GM12878 (cell line): ENCODE measurements around the gene ZNF525. TPM values are rescaled to one million over a fixed set of nuclear protein-coding genes. Genes with fewer than 3 reads are reported as not detected.
A peak's percentile ranks its signal among the peaks of the same experiment; 100 is the strongest.

Experiments used
- ATAC-seq: fragments of 200-7000 bp; cut with Tn5 transposase; 3 replicates; pipeline ENCODE4 v1.9.1; 2020; ENCODE audit warnings: mild to moderate bottlenecking, moderate library complexity
- BruUV-seq: library from RNA; stranded (reverse); fragments of 400-500 nt; replicated peaks from 2 replicates; lab custom pipeline; 2021; lab: Mats Ljungman, UMichigan
- CTCF ChIA-PET: fragments of 300-600 bp; sonication (Branson Sonifier 250); formaldehyde crosslinking; extraction: SDS; loops from one replicate; lab custom pipeline; 2021; ENCODE audit warnings: inconsistent platforms; lab: Yijun Ruan, JAX
- POLR2A ChIA-PET: fragments of 350-600 bp; formaldehyde crosslinking; extraction: SDS; loops from one replicate; lab custom pipeline; 2021; ENCODE audit warnings: inconsistent platforms; lab: Charles Lee
- RAD21 ChIA-PET: fragments of 300-600 bp; sonication (Branson Sonifier 250); formaldehyde crosslinking; loops from one replicate; lab custom pipeline; 2023; ENCODE audit warnings: antibody characterized with exemption; ENCODE audit not compliant: unreplicated experiment; lab: Charles Lee
- SMC1A ChIA-PET: fragments of 300-600 bp; sonication (Branson Sonifier 250); formaldehyde crosslinking; loops from one replicate; lab custom pipeline; 2023; ENCODE audit not compliant: unreplicated experiment, uncharacterized antibody; lab: Charles Lee
- DNase-seq: peaks from one replicate; pipeline ENCODE4 v3.0.0-alpha.2; 2011; ENCODE audit warnings: low read depth, low spot score
- FAIRE-seq: peaks from 3 replicates; lab custom pipeline; 2011; peaks lifted over from hg19 to GRCh38; lab: Jason Lieb, UNC
- H2AFZ ChIP-seq: 2 replicates; pipeline ENCODE4 v1.6.0; 2011; ENCODE audit warnings: low read depth, low read length, control low read depth; ENCODE audit not compliant: control insufficient read depth
- H3K27ac ChIP-seq: 2 replicates; pipeline ENCODE4 v1.5.1; 2011; ENCODE audit warnings: control low read depth; ENCODE audit not compliant: control insufficient read depth, insufficient read depth
- H3K27me3 ChIP-seq, 2 experiments: replicated peaks in 1 of 2; 2 replicates each; pipeline versions ENCODE4 v1.6.0 to v1.6.1; 2011; ENCODE audit warnings: low read length in 1 of 2; ENCODE audit not compliant: control insufficient read depth in 2 of 2, insufficient read depth in 2 of 2
- H3K36me3 ChIP-seq, 2 experiments: 2 replicates each; pipeline ENCODE4 v1.5.1; 2011; ENCODE audit warnings: low read length in 1 of 2; ENCODE audit not compliant: control insufficient read depth in 2 of 2, insufficient read depth in 2 of 2
- H3K4me1 ChIP-seq: 2 replicates; pipeline ENCODE4 v1.6.1; 2011; ENCODE audit warnings: mild to moderate bottlenecking, low read length, moderate library complexity, mixed read lengths; ENCODE audit not compliant: control insufficient read depth, insufficient read depth
- H3K4me2 ChIP-seq: 2 replicates; pipeline ENCODE4 v1.6.0; 2011; ENCODE audit warnings: control low read depth; ENCODE audit not compliant: control insufficient read depth, insufficient read depth
- H3K4me3 ChIP-seq: fragments of 200-600 bp; sonication (generic); 2 replicates; pipeline ENCODE4 v1.5.1; 2016
- H3K79me2 ChIP-seq: 2 replicates; pipeline ENCODE4 v1.6.0; 2011; ENCODE audit warnings: low read length; ENCODE audit not compliant: control insufficient read depth, insufficient read depth
- H3K9ac ChIP-seq: 2 replicates; pipeline ENCODE4 v1.8.0; 2011; ENCODE audit warnings: low read length, control low read depth, mixed read lengths; ENCODE audit not compliant: control insufficient read depth, insufficient read depth
- H3K9me3 ChIP-seq: replicated peaks from 3 replicates; pipeline ENCODE4 v1.5.1; 2011; ENCODE audit warnings: mild to moderate bottlenecking, low read length; ENCODE audit not compliant: control insufficient read depth, insufficient read depth
- H4K20me1 ChIP-seq: 2 replicates; pipeline ENCODE4 v1.6.0; 2011; ENCODE audit not compliant: control insufficient read depth, insufficient read depth
- CHD1 ChIP-seq: IDR thresholded peaks from 2 replicates; pipeline ENCODE4 v1.6.1; 2012; ENCODE audit warnings: low read depth, low read length, improper control_type of control experiment
- CREM ChIP-seq: IDR thresholded peaks from 2 replicates; pipeline ENCODE4 v1.6.1; 2014; ENCODE audit warnings: antibody characterized with exemption, low read depth
- HDGF ChIP-seq: fragments of 450-650 bp; IDR thresholded peaks from 2 replicates; pipeline ENCODE4 v1.6.1; 2016; ENCODE audit warnings: antibody characterized with exemption
- HSF1 ChIP-seq: fragments of 150-350 bp; IDR thresholded peaks from 2 replicates; pipeline ENCODE4 v1.6.1; 2014; ENCODE audit warnings: mild to moderate bottlenecking, low read depth, low read length
- IKZF1 ChIP-seq: fragments of 450-650 bp; conservative IDR thresholded peaks from 2 replicates; pipeline ENCODE4 v1.6.1; 2017; ENCODE audit warnings: antibody characterized with exemption, mild to moderate bottlenecking
- MYC ChIP-seq: IDR thresholded peaks from 2 replicates; pipeline ENCODE4 v1.6.1; 2011; ENCODE audit warnings: mild to moderate bottlenecking, low read length, moderate library complexity, inconsistent platforms; ENCODE audit not compliant: insufficient read depth, insufficient replicate concordance, insufficient read length, severe bottlenecking
- NFYB ChIP-seq: IDR thresholded peaks from 2 replicates; pipeline ENCODE4 v1.6.1; 2011; ENCODE audit warnings: low read depth, mild to moderate bottlenecking, low read length, improper control_type of control experiment, moderate library complexity; ENCODE audit not compliant: insufficient read depth
- RAD21 ChIP-seq: IDR thresholded peaks from 2 replicates; pipeline ENCODE4 v1.6.1; 2011; ENCODE audit warnings: mild to moderate bottlenecking, low read depth, low read length, moderate library complexity; ENCODE audit not compliant: insufficient read depth
- RB1 ChIP-seq: fragments of 450-650 bp; formaldehyde crosslinking; IDR thresholded peaks from 2 replicates; pipeline ENCODE4 v1.6.1; 2017; ENCODE audit warnings: mild to moderate bottlenecking, borderline replicate concordance
- RUNX3 ChIP-seq: IDR thresholded peaks from 2 replicates; pipeline ENCODE4 v1.6.1; 2012; ENCODE audit warnings: low read length, inconsistent platforms
- SMC3 ChIP-seq: IDR thresholded peaks from 2 replicates; pipeline ENCODE4 v1.6.1; 2011; ENCODE audit warnings: low read length, improper control_type of control experiment, borderline replicate concordance
- SP1 ChIP-seq: IDR thresholded peaks from one replicate; pipeline ENCODE4 v1.6.1; 2011; ENCODE audit warnings: low read depth, low read length
- WGBS: methylation state at CpG from one replicate; pipeline ENCODE4 v1.1.6; 2016; ENCODE audit warnings: low lambda C conversion rate; ENCODE audit not compliant: insufficient replicate concordance, insufficient coverage; ENCODE audit errors: missing lambda C conversion rate; 5-methylcytosine and 5-hydroxymethylcytosine counted together
- in situ Hi-C: fragments of 300-500 bp; cut with MboI; formaldehyde crosslinking; loops from 9 replicates; pipeline ENCODE4 v1.14.3; 2018; ENCODE audit warnings: mixed read lengths
- intact Hi-C: fragments of 100-400 bp; cut with micrococcal nuclease; formaldehyde crosslinking; loops from one replicate; pipeline ENCODE4 v1.14.2; 2022; ENCODE audit not compliant: unreplicated experiment
- polyA plus RNA-seq, 11 experiments: library from polyadenylated mRNA; depleted of rRNA in 4 of 11; unstranded in 6 of 11; stranded (reverse) in 5 of 11; fragments of >200 nt; fragmentation: Nextera tagmentation in 4 of 11; fragmentation: Illumina TruSeq in 1 of 11; extraction: Ambion mirVana in 4 of 11; extraction: Trizol in 1 of 11; gene quantifications; 1 replicate in 1 of 11; 2 replicates in 10 of 11; pipeline versions ENCODE4 v1.2.1 to v1.2.3, GENCODE V29; 2011 to 2016; ENCODE audit warnings: inconsistent platforms in 2 of 11, missing spikeins in 2 of 11, low read depth in 1 of 11
- total RNA-seq, 4 experiments: library from RNA; depleted of rRNA in 3 of 4; stranded (reverse); fragments of >200 nt in 3 of 4; fragmentation: Illumina TruSeq in 1 of 4; extraction: Trizol in 1 of 4; gene quantifications; 2 replicates each; pipeline versions ENCODE4 v1.2.1 to v1.2.3, GENCODE V29; 2013 to 2021
- TF ChIP-seq, protein P1 (sequence below), 3 experiments: IDR thresholded peaks in 2 of 3; conservative IDR thresholded peaks in 1 of 3; 2 replicates each; pipeline ENCODE4 v1.5.1; 2011; ENCODE audit warnings: low read depth in 3 of 3, low read length in 3 of 3, mild to moderate bottlenecking in 3 of 3, control low read depth in 2 of 3, moderate library complexity in 2 of 3, inconsistent platforms in 1 of 3, mixed read lengths in 1 of 3; ENCODE audit not compliant: control insufficient read depth in 2 of 3, insufficient read depth in 1 of 3; ENCODE audit errors: extremely low read depth in 1 of 3

Gene ZNF525
- total and polyA plus RNA-seq, 10 of the 15 experiments (the other 5 are each of a cell fraction or from before 2014, with no cell fraction given): 3.0 to 25.8 (median 9.4) TPM

GRCh38 chr19:53424968-53425597 is 59.6 kb downstream of the ZNF525 start:
- Histone ChIP-seq H3K27me3 (no peaks in the 10 kb centered on the region), H4K20me1 (no peaks in the 10 kb centered on the region), H3K9me3 (no peaks in the 10 kb centered on the region), H3K4me3 (no peak overlapping the region), H2AFZ (no peak overlapping the region), H3K79me2 (no peaks in the 10 kb centered on the region), H3K9ac (no peak overlapping the region), H3K27ac (no peak overlapping the region), H3K4me2 (no peak overlapping the region), H3K4me1 (no peaks in the 10 kb centered on the region), H3K36me3 (no peaks in the 10 kb centered on the region)
- intact Hi-C loops (loop anchor here (10.0 kb wide), 1 partner anchor 600 kb away; no protein-coding TSS in a partner anchor), in situ Hi-C loops (loop anchor here (10.0 kb wide), 1 partner anchor 600 kb away; no protein-coding TSS in a partner anchor)
- CTCF ChIA-PET: interaction anchor here (0.8 to 2.8 kb wide), 15 partner anchors 9 to 809 kb away, joined by 3 to 16 read pairs (median 4); no protein-coding TSS in a partner anchor
- no TSS peak for BruUV-seq
- POLR2A ChIA-PET: no interaction called here
- RAD21 ChIA-PET: interaction anchor here (0.7 to 2.3 kb wide), 5 partner anchors 30 to 712 kb away, joined by 3 to 13 read pairs (median 3); partner anchors contain the start of gene CNOT3
- FAIRE-seq (peak; percentile 78), DNase-seq (peak; percentile 15), ATAC-seq (peak; percentile 86)
- SMC1A ChIA-PET: interaction anchor here (0.6 to 1.2 kb wide), 4 partner anchors 44 to 599 kb away, joined by 3 to 5 read pairs (median 4); no protein-coding TSS in a partner anchor
- WGBS: 50% methylated on average over 9 of the region's 9 CpGs
- TF ChIP-seq CHD1: no peak
- TF ChIP-seq HSF1: no peak
- TF ChIP-seq HDGF: no peak
- TF ChIP-seq CREM: no peak
- TF ChIP-seq MYC: no peak
- TF ChIP-seq RB1: no peak
- no peak for TF ChIP-seq SP1
- peak; percentile 64 for TF ChIP-seq SMC3
- TF ChIP-seq RAD21: peak; percentile 69
- TF ChIP-seq, protein P1, sequence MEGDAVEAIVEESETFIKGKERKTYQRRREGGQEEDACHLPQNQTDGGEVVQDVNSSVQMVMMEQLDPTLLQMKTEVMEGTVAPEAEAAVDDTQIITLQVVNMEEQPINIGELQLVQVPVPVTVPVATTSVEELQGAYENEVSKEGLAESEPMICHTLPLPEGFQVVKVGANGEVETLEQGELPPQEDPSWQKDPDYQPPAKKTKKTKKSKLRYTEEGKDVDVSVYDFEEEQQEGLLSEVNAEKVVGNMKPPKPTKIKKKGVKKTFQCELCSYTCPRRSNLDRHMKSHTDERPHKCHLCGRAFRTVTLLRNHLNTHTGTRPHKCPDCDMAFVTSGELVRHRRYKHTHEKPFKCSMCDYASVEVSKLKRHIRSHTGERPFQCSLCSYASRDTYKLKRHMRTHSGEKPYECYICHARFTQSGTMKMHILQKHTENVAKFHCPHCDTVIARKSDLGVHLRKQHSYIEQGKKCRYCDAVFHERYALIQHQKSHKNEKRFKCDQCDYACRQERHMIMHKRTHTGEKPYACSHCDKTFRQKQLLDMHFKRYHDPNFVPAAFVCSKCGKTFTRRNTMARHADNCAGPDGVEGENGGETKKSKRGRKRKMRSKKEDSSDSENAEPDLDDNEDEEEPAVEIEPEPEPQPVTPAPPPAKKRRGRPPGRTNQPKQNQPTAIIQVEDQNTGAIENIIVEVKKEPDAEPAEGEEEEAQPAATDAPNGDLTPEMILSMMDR (IDR thresholded peaks at IDR 0.05 in 2 of 3, conservative IDR thresholded peaks at IDR 0.05 in 1 of 3; ENCODE audit: control insufficient read depth in 2 of 3, extremely low read depth in 1 of 3, insufficient read depth in 1 of 3, low read depth in 3 of 3, low read length in 3 of 3): peak; percentile 52 to 71 (median 66); a peak in 4 of 6 replicates
- no peak for TF ChIP-seq NFYB
- peak; percentile 63 for TF ChIP-seq RUNX3
- 0 out of 2 replicates have a peak, but pooled peaks have one; percentile 22 for TF ChIP-seq IKZF1
